Neural crest cell (in vitro differentiated cells): ENCODE results near the gene SRP68. TPM values are rescaled to one million over a fixed set of nuclear protein-coding genes. Genes with fewer than 3 reads are reported as not detected.

Experiments used
- DNase-seq: peaks from one replicate; pipeline ENCODE4 v3.0.0; 2021; ENCODE audit warnings: low read depth, mixed read lengths, low spot score
- H3K27ac Mint-ChIP-seq: one replicate; pipeline ENCODE4 v1.8.0; 2021; ENCODE audit warnings: mild to moderate bottlenecking, mixed read lengths; ENCODE audit not compliant: unreplicated experiment
- H3K27me3 Mint-ChIP-seq: 2 replicates; pipeline ENCODE4 v1.8.0; 2021; ENCODE audit warnings: low read depth, mild to moderate bottlenecking, mixed read lengths
- H3K36me3 Mint-ChIP-seq: 2 replicates; pipeline ENCODE4 v1.8.0; 2021; ENCODE audit warnings: low read depth, mild to moderate bottlenecking, mixed read lengths
- H3K4me1 Mint-ChIP-seq: 2 replicates; pipeline ENCODE4 v1.8.0; 2021; ENCODE audit warnings: mixed read lengths
- H3K4me3 Mint-ChIP-seq: one replicate; pipeline ENCODE4 v1.8.0; 2021; ENCODE audit warnings: mild to moderate bottlenecking, mixed read lengths
- H3K9me3 Mint-ChIP-seq: 2 replicates; pipeline ENCODE4 v1.8.0; 2021; ENCODE audit warnings: mixed read lengths
- microRNA-seq: library from miRNA; unstranded; fragments of <30 nt; microRNA quantifications from one replicate; pipeline ENCODE4, GENCODE V29; 2020
- total RNA-seq: library from RNA; stranded (reverse); gene quantifications from 2 replicates; pipeline ENCODE4 v1.2.1, GENCODE V29; 2021
- TF ChIP-seq, protein P1 (sequence below): fragments of 200-600 bp; sonication (generic); conservative IDR thresholded peaks from 2 replicates; pipeline ENCODE4 v1.5.0; 2021; ENCODE audit warnings: antibody characterized with exemption, mild to moderate bottlenecking

SRP68 gene
- total RNA-seq, 1 donor from 2014 or later = 91.6 TPM

DNA sequence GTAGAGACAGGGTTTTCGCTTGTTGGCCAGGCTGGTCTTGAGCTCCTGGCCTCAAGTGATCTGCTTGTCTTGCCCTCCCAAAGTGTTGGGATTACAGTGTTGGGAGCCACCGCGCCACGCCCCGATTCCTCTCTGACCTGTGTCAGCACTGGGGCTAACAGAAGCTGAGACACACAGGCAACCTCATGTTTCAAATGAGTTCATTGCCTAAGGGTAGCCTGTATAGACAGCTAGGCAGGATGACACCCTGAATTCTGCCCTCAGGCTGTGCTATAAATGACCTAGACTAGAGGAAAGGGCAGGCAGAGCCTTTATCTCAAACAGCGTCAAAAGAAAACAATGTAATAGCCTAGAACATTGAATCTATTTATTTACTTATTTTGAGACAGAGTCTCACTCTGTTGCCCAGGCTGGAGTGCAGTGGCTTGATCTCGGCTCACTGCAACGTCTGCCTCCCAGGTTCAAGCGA, 74.0 kb downstream of the SRP68 start:
- H3K27ac Mint-ChIP-seq = no peak overlapping the region
- H3K4me1 Mint-ChIP-seq = peaks cover 13% of the 10 kb centered on the region
- no peak for DNase-seq
- no peaks in the 10 kb centered on the region for H3K27me3 Mint-ChIP-seq
- H3K4me3 Mint-ChIP-seq = no peak overlapping the region
- no peaks in the 10 kb centered on the region for H3K9me3 Mint-ChIP-seq
- H3K36me3 Mint-ChIP-seq = no peaks in the 10 kb centered on the region
- TF ChIP-seq, protein P1, sequence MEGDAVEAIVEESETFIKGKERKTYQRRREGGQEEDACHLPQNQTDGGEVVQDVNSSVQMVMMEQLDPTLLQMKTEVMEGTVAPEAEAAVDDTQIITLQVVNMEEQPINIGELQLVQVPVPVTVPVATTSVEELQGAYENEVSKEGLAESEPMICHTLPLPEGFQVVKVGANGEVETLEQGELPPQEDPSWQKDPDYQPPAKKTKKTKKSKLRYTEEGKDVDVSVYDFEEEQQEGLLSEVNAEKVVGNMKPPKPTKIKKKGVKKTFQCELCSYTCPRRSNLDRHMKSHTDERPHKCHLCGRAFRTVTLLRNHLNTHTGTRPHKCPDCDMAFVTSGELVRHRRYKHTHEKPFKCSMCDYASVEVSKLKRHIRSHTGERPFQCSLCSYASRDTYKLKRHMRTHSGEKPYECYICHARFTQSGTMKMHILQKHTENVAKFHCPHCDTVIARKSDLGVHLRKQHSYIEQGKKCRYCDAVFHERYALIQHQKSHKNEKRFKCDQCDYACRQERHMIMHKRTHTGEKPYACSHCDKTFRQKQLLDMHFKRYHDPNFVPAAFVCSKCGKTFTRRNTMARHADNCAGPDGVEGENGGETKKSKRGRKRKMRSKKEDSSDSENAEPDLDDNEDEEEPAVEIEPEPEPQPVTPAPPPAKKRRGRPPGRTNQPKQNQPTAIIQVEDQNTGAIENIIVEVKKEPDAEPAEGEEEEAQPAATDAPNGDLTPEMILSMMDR = no peak

DNA sequence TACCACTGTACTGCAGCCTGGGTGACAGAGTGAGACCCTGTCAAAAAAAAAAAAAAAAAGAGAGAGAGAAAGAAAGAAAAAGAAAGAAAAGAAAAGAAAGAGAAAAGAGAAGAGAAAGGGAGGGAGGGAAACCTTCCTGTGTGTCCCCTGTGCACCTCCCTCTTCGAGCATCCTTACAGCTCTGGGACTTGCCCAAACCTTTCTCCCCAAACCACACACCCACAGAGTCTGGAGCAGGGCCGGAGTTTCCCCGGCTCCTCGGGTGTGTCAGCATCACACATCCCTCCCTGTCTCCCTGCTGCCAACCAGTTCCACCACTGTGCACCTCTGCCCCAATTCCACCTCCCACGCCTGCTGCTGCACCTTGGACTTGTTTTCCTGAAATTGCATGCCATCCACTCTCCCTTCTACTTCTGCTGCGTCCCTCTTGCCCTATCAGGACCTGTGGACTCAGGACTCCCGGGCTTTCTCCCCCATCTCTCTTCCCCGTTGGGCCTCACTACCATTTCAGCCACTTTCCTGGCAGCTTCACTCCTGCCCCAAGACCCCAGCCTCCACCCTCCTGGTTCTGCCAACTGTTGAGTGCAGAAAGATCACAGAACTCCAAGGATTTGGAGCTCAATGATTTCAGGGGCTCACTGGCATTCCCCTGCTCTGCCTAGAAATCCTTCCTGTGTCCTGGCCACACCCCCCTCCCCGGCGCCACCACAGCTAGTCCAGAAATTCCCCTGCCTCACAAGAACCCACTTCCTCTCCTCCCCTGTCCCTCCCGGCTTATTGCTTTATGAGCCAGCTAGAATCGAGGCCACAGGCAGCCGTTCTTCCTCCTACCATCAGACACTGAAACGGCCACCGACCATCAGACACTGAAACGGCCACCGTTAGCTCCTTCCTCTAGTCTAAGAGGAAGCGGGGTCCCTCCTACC, 75.4 kb downstream of the SRP68 start:
- DNase-seq = no peak
- H3K9me3 Mint-ChIP-seq = no peaks in the 10 kb centered on the region

DNA sequence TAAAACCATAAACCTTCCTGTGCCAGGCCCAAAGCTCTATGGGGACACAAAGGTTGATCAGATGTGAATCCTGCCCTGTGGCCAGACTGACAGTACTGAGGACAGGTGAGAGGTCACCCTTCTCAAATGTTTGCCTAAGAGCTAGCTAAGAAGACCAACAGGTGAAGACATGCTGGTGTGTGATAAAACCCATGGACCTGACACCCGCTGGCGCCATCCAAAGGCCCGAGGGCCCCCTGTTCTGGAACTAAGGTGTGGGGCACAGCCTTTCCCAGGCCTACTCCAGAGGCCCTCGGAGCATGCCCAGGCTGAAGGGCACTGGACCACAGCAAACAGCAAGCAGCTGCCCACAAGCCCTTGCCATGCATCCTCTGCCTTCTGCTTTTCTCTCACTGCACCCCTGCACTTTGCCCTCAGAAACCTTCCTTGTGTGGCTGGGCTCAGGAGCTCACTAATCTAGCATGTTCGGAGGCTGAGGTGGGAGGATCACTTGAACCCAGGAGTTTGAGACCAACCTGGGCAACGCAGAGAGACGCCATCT, 76.9 kb downstream of the SRP68 start:
- TF ChIP-seq, protein P1 = no peak
- no peak overlapping the region for H3K27ac Mint-ChIP-seq
- no peak for DNase-seq
- no peaks in the 10 kb centered on the region for H3K27me3 Mint-ChIP-seq
- H3K9me3 Mint-ChIP-seq = no peaks in the 10 kb centered on the region
- H3K4me3 Mint-ChIP-seq = no peak overlapping the region
- peaks cover 13% of the 10 kb centered on the region for H3K4me1 Mint-ChIP-seq
- H3K36me3 Mint-ChIP-seq = no peaks in the 10 kb centered on the region

More for the DNA sequence above, 75.4 kb downstream of the SRP68 start:
- TF ChIP-seq, protein P1 = no peak
- Mint-ChIP-seq H3K4me3 (no peak overlapping the region), H3K27ac (peak overlapping the region; percentile 86), H3K27me3 (no peaks in the 10 kb centered on the region), H3K36me3 (no peaks in the 10 kb centered on the region), H3K4me1 (peaks cover 13% of the 10 kb centered on the region)

DNA sequence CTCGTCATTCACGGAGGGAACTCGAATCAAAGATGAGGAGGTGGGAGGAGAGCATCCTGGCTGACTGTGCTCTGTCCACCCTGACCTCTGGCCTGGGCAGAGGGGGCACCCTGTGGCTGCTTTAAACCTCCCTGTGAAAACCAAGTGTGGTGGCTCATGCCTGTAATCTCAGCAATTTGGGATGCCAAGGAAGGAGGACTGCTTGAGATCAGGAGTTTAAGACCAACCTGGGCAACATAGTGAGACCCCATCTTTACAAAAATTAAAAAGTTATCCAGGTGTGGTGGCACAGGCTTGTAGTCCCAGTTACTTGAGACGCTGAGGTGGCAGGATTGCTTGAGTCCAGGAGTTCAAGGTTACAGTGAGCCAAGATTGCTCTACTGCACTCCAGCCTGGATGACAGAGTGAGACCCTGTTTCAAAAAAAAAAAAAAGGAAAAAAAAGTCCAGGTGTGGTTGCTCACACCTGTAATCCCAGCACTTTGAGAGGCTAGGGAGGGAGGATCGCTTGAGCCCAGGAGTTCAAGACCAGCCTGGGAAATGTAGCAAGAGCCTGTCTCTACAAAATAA, 77.4 kb downstream of the SRP68 start:
- DNase-seq = no peak
- H3K27me3 Mint-ChIP-seq = no peaks in the 10 kb centered on the region
- H3K36me3 Mint-ChIP-seq = no peaks in the 10 kb centered on the region
- H3K4me3 Mint-ChIP-seq = no peak overlapping the region
- no peaks in the 10 kb centered on the region for H3K9me3 Mint-ChIP-seq
- H3K27ac Mint-ChIP-seq = no peak overlapping the region
- TF ChIP-seq, protein P1 = no peak
- H3K4me1 Mint-ChIP-seq = peaks cover 13% of the 10 kb centered on the region

DNA sequence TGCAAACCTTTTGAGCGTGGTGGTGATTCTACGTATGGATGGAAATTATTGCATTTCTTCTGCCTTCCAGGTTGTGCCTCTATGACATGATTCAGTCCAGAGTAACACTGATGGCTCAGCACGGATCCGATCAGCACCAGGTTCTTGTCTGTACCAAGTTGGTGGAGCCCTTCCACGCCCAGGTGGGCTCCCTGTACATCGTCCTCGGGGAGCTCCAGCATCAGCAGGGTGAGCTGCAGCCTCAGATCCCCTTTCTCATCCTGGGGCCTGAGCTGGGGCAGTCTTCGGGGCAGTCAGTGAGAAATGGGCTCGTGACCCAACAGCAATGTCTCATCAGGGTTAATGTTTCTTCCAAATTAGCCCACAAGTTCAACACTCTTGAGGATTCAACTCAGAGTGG, 80.9 kb downstream of the SRP68 start:
- no peak overlapping the region for H3K4me3 Mint-ChIP-seq
- H3K9me3 Mint-ChIP-seq = no peaks in the 10 kb centered on the region
- DNase-seq = no peak
- peaks cover 3% of the 10 kb centered on the region for H3K36me3 Mint-ChIP-seq
- no peaks in the 10 kb centered on the region for H3K4me1 Mint-ChIP-seq
- H3K27me3 Mint-ChIP-seq = no peaks in the 10 kb centered on the region
- no peak overlapping the region for H3K27ac Mint-ChIP-seq
- TF ChIP-seq, protein P1 = no peak

Small RNA genes lying within 50 kb of the gene (microRNA-seq; reads per million reads assigned to microRNA genes)
- 13.6 reads per million, percentile 29 among the genes with 10 or more reads in this experiment for gene MIR6868

Other genes starting within 250 kb of the SRP68 start
- gene UNC13D, start 228.1 kb downstream of the SRP68 start, total RNA-seq = 1.1 and 3.1 TPM in 2 replicates
- 49.3 and 53.3 TPM in 2 replicates for gene WBP2, start 217.2 kb downstream of the SRP68 start, total RNA-seq
- 0.91 and 1.9 TPM in 2 replicates for gene TRIM47, start 193.9 kb downstream of the SRP68 start, total RNA-seq
- 23.3 and 27.4 TPM in 2 replicates for gene TRIM65, start 175.6 kb downstream of the SRP68 start, total RNA-seq
- 111 and 115 TPM in 2 replicates for gene MRPL38, start 167.6 kb downstream of the SRP68 start, total RNA-seq
- gene FBF1, start 131.5 kb downstream of the SRP68 start, total RNA-seq = 21.7 and 25.9 TPM in 2 replicates
- gene ACOX1, start 93.4 kb downstream of the SRP68 start, total RNA-seq = 19.3 and 22.3 TPM in 2 replicates
- 9.1 and 10.1 TPM in 2 replicates for gene TEN1, start 93.3 kb downstream of the SRP68 start, total RNA-seq
- gene CDK3, start 71.7 kb downstream of the SRP68 start, total RNA-seq = 7.9 and 9.4 TPM in 2 replicates
- not detected in 2 replicates for gene EVPL, start 45.2 kb downstream of the SRP68 start, total RNA-seq
- not detected in 2 replicates for gene GALR2, start 2.3 kb upstream of the SRP68 start, total RNA-seq
- 0.19 TPM in 1 of 2 replicates, not detected in the other for gene ZACN, start 6.7 kb upstream of the SRP68 start, total RNA-seq
- 195 and 205 TPM in 2 replicates for gene EXOC7, start 31.3 kb upstream of the SRP68 start, total RNA-seq
- gene FOXJ1, start 68.7 kb upstream of the SRP68 start, total RNA-seq = 4.3 and 4.5 TPM in 2 replicates
- 50.4 and 54.0 TPM in 2 replicates for gene RNF157, start 168.0 kb upstream of the SRP68 start, total RNA-seq
- gene UBALD2, start 192.8 kb upstream of the SRP68 start, total RNA-seq = 18.8 and 21.5 TPM in 2 replicates
- 10.6 and 12.3 TPM in 2 replicates for gene QRICH2, start 235.8 kb upstream of the SRP68 start, total RNA-seq